Left lobe of liver (tissue), 2 donors: ENCODE measurements around the gene UEVLD. TPM values are rescaled to one million over a fixed set of nuclear protein-coding genes. Genes with fewer than 3 reads are reported as not detected.

Source experiments
- ATAC-seq: fragments of 200-7000 bp; cut with Tn5 transposase; one replicate; pipeline ENCODE4 v1.9.1; 2020; ENCODE audit warnings: mild to moderate bottlenecking, moderate library complexity
- DNase-seq: peaks from one replicate; pipeline ENCODE4 v3.0.0-alpha.2; 2020; ENCODE audit warnings: low spot score
- total RNA-seq: library from RNA; stranded (reverse); gene quantifications from one replicate; pipeline ENCODE4 v1.2.1, GENCODE V29; 2021
- donor health status: DM: no; HTN: no; CAD: no; lungs with moderate emphysema.
- donor health status: DM: no; HTN: yes; CAD: no.

UEVLD gene
- total RNA-seq, 1 donor from 2014 or later, result 8.2 TPM

GRCh38 chr11:18590571-18590970 is 2.0 kb upstream of the UEVLD start:
- DNase-seq (no peak), ATAC-seq (no peak)

DNA sequence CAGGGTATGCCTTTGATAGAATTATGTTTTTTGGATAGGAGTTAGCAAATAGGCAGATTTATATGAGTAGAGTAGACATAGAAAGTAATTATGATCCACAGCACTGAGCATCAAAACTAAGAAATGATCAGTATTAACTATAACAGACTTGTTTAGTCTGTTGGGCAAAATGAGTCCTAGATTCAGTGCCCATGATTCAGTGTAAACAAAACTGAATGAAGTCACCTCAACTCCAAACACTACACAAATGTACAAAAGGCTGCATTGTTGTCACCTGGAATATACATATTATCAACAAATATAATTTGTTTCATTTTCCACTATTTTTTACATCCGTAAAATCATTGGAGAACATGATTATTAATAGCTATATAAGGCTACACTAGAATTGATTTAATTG is 6.7 kb downstream of the UEVLD start:
- ATAC-seq (no peak), DNase-seq (no peak)

DNA sequence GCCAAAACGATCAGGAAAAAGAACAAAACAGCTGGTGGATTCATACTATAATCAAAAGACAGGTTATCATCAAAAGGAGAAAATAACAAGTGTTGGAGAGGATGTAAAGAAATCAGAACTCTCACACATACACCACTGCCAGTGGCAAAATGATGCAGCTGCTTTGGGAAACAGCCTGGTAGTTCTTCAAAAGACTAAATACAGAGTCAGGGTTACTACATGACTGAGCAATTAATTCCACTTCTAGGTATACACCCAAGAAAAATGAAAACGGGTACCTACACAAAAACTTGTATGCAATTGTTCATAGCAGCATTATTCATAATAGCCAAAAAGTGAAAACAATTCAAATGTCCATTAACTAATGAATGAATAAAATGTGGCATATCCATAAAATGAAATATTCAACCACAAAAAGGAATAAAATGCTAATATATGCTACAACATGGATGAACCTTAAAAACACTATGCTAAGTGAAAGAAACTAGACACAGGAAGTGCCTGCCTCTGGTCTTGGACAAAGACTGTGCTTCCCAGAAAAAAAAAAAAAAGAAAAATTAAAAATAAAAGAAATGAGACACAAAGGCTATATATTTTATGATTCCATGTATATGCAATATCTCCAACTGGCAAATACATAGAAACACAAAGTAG is 8.3 kb downstream of the UEVLD start:
- DNase-seq (no peak), ATAC-seq (no peak)

GRCh38 chr11:18578975-18579598 is 9.4 kb downstream of the UEVLD start:
- DNase-seq (no peak), ATAC-seq (no peak)

DNA sequence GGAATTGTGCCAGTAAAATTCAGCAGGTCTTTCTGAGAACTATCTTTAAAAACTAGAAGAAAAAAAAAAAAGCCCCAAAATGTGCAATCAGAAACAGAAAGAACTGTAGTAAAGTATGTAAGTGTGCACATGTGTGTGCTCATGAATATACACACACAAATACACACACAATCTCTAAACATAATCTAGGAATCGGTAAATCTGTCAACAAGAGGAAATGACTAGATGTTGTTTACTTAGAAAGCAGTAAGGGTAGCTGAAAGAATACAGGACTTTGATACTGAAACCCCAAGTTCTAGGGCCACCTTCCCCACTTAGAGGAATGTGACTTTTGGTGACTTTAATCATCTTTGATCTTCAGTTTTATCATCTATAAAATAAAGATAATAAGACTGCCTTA is 13.2 kb downstream of the UEVLD start:
- no peak for ATAC-seq

DNA sequence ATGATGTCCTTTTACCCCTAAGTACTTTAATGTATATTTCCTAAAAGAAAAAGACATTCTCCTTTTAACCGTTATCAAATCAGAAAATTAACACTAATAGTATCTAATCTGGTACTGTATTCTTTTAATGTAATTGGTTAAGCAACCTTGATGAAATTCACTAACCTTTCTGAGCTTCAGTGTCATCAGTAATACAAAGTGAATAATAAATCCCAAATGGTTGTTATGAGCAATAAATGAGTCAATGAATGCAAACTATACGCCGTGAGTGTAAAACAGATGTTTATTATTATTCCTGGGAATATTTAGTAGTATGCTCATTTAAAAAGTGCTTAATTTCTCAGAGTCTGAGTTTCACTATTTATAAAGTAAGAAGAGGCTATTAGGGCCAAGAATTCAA is 21.5 kb downstream of the UEVLD start:
- ATAC-seq (no peak), DNase-seq (no peak)

More for the DNA sequence above, 13.2 kb downstream of the UEVLD start:
- DNase-seq, result no peak

DNA sequence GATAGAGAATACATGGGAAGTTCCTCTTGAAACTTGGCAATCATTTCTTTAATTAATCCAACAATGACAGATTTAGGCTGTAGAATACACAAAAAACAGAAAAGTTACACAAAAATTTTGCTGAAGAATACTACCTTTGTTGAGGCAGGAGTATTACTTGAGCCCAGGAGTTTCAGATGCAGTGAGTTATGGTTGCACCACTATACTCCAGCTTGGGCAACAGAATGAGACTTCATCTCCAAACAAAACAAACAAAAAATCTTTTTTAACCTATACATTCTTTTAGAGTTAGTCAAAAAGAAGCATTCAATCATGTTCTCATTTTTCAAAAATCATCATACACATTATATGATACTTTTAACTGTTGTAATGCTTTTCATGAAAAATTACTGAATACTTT is 22.1 kb downstream of the UEVLD start:
- ATAC-seq (no peak), DNase-seq (no peak)

- DNase-seq, result no peak
- ATAC-seq, result no peak
Measured at GRCh38 chr11:18564149-18564548, 24.4 kb downstream of the UEVLD start.

GRCh38 chr11:18563090-18563730 is 25.3 kb downstream of the UEVLD start:
- no peak for ATAC-seq
- DNase-seq, result no peak

GRCh38 chr11:18548001-18548400 is 40.5 kb downstream of the UEVLD start:
- no peak for DNase-seq
- ATAC-seq, result no peak

DNA sequence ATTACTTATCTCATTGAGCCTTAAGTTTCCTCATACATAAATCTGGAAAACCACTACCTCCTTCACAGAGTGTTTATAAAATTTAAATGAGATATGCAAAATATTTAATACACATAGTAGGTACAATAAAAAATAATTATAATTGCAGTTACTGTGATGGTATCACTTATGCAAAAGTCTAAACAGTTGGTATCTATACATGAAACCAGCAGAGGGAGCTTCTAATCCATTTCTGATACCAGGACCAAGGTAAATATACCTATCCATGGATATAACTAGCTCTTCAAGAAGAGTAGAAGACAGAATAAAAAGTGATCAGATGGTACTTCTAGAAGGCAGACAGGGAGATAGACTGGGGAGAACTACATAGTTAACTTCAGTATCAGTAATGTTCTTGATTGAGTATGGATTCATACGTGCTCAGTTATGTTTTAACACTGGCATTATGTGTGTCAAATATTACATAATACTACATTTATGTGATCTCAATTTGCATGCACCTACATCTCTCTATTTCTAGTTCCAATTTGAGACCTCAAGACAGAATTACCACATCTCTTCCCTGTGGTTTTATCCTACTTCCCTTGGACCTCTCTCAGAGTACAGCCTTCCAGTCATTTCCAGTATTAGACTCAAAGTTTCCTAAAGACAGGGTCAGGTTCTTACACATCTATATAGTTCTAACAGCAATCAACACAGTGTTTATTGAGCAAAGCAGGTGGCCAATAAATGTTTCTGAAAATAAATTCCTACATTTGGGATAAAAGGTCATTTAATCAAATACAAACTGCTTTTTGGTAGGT is 48.1 kb downstream of the UEVLD start:
- ATAC-seq (peak; percentile 77), DNase-seq (no peak)

DNA sequence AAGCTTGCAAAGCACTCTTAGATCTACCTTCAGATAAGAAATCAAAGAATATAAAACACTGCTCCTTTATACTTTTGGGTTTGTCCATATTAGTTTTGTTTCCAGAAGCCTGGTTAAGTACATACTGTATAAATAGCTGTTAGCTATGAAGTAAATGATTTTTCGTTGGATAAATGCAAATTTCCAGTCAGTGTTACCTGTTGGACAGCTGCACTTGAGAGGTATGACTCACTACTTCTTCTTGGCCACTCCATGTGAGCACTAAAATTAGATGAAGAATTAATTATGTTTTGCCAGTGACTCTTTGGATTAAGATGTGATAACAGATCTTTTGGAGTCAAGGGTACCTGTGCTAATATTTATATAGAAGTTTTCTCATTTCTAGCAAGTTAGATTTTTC is 52.3 kb downstream of the UEVLD start:
- ATAC-seq, result no peak

DNA sequence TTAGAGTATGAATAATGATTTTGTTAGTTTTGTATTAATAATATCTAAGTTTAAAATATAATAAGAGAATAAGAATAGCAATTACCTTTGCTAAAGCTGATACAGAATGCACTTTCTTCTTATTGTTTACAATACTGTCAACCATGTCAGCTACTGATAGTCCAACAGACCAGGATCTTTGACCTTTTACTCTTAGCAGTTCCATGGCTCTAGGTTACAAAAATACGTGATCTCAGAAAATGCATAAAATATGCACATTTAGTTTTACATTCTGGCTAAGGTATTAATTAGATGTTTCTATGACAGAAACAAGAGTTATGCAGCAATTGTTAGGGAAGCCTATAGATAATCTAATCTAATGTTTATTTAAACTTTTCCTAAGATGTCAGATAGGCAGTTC is 54.3 kb downstream of the UEVLD start:
- peak; percentile 78 for ATAC-seq
- DNase-seq, result no peak

More for the DNA sequence above, 52.3 kb downstream of the UEVLD start:
- no peak for DNase-seq

- DNase-seq (no peak), ATAC-seq (no peak)
Measured at GRCh38 chr11:18533365-18533764, 55.2 kb downstream of the UEVLD start.

- DNase-seq, result no peak
- ATAC-seq, result no peak
Measured at GRCh38 chr11:18527512-18527911, 61.0 kb downstream of the UEVLD start.

- ATAC-seq (peak; percentile 96), DNase-seq (peak; percentile 94)
Measured at GRCh38 chr11:18526521-18527296, 61.8 kb downstream of the UEVLD start, which contains the start of gene TSG101. Gene TSG101 (minus strand): TSS chr11:18526942. CDS start chr11:18526816, 126 bp downstream.

GRCh38 chr11:18526130-18526520 is 62.4 kb downstream of the UEVLD start:
- ATAC-seq, result no peak
- DNase-seq, result no peak

DNA sequence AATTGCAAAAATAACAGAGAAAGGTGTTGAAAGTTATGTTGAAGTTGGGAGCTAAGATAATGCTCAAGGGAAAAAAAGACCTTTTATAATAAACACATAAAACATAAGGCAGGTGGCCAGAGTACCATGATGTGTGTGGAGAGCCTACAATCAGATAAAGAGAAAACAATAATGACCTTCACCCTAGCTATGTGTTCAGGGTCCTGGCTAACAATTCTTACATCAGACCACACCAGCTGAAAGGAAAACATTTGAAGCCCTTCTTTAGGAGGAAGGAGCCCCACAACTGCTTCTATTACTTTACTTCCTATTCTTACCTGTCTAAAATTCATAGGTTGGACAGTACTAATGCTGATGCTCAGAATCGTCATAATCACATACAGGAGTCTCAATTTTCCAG is 64.3 kb downstream of the UEVLD start:
- ATAC-seq, result no peak
- no peak for DNase-seq

GRCh38 chr11:18523084-18523483 is 65.5 kb downstream of the UEVLD start:
- DNase-seq, result no peak
- no peak for ATAC-seq

- ATAC-seq (no peak), DNase-seq (no peak)
Measured at GRCh38 chr11:18522388-18522787, 66.1 kb downstream of the UEVLD start.

GRCh38 chr11:18521122-18521521 is 67.4 kb downstream of the UEVLD start:
- DNase-seq (no peak), ATAC-seq (no peak)
